ENCODE measurements around the gene NSUN7.

DNA sequence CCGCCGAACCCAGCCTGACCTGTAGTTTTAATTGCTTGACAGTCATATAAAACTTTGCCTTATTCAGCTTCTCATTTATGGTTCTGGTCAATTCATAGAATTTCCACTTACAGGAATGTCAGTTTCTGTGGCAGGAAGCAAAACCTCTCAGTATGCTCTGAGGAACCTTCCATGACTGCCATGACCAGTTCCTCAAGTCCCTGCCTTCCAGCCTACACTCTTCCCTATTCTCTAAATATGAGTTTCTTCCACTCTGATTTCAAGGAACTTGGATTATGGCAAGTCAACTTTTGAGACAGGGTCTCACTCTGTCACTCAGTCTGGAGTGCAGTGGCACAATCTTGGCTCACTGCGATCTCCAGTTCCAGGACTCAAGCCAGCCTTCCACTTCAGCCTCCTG lies 26.0 kb upstream of the NSUN7 start:
- TF ChIP-seq, protein P1, sequence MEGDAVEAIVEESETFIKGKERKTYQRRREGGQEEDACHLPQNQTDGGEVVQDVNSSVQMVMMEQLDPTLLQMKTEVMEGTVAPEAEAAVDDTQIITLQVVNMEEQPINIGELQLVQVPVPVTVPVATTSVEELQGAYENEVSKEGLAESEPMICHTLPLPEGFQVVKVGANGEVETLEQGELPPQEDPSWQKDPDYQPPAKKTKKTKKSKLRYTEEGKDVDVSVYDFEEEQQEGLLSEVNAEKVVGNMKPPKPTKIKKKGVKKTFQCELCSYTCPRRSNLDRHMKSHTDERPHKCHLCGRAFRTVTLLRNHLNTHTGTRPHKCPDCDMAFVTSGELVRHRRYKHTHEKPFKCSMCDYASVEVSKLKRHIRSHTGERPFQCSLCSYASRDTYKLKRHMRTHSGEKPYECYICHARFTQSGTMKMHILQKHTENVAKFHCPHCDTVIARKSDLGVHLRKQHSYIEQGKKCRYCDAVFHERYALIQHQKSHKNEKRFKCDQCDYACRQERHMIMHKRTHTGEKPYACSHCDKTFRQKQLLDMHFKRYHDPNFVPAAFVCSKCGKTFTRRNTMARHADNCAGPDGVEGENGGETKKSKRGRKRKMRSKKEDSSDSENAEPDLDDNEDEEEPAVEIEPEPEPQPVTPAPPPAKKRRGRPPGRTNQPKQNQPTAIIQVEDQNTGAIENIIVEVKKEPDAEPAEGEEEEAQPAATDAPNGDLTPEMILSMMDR (IDR thresholded peaks at IDR 0.05): no peak
- TF ChIP-seq POLR2A (IDR thresholded peaks at IDR 0.05) (no peak), POLR2AphosphoS5 (IDR thresholded peaks at IDR 0.05) (no peak)

Data from prostate gland (tissue), 2 donors.